H1 (cell line): ENCODE data around the gene CDYL2. TPM values are rescaled to one million over a fixed set of nuclear protein-coding genes. Genes with fewer than 3 reads are reported as not detected.

Source experiments
- CTCF ChIA-PET: fragments of 300-600 bp; sonication (Branson Sonifier 250); formaldehyde crosslinking; loops from one replicate; lab custom pipeline; 2021; ENCODE audit not compliant: partially characterized antibody; lab: Charles Lee
- POLR2A ChIA-PET: fragments of 300-600 bp; sonication (Branson Sonifier 250); formaldehyde crosslinking; loops from one replicate; lab custom pipeline; 2021; ENCODE audit warnings: inconsistent platforms; ENCODE audit not compliant: partially characterized antibody; lab: Charles Lee
- DNase-seq, 2 experiments: peaks; one replicate each; pipeline versions ENCODE4 v3.0.0 to v3.0.0-alpha.2; 2010 to 2022; ENCODE audit warnings: low spot score in 2 of 2, low read depth in 1 of 2, mixed read lengths in 1 of 2
- FAIRE-seq: peaks from 2 replicates; lab custom pipeline; 2011; peaks lifted over from hg19 to GRCh38; lab: Jason Lieb, UNC
- H2AFZ ChIP-seq: 2 replicates; pipeline ENCODE4 v1.8.1; 2012; ENCODE audit warnings: low read length, inconsistent platforms
- H2AK5ac ChIP-seq: 2 replicates; pipeline ENCODE4 v1.6.1; 2013; ENCODE audit warnings: low read depth, low read length
- H2BK120ac ChIP-seq: replicated peaks from 2 replicates; pipeline ENCODE3; 2013; ENCODE audit warnings: low read depth, low read length, inconsistent platforms
- H2BK12ac ChIP-seq: 2 replicates; pipeline ENCODE4 v1.6.1; 2013; ENCODE audit warnings: low read depth, low read length
- H2BK15ac ChIP-seq: 2 replicates; pipeline ENCODE4 v1.6.1; 2013; ENCODE audit warnings: low read length
- H2BK20ac ChIP-seq: 2 replicates; pipeline ENCODE4 v1.6.1; 2013; ENCODE audit warnings: low read length
- H2BK5ac ChIP-seq: 2 replicates; pipeline ENCODE4 v1.6.1; 2013; ENCODE audit warnings: low read depth, low read length
- H3K14ac ChIP-seq: 2 replicates; pipeline ENCODE4 v1.6.1; 2013; ENCODE audit warnings: inconsistent platforms; ENCODE audit not compliant: insufficient read length
- H3K18ac ChIP-seq: 2 replicates; pipeline ENCODE4 v1.6.1; 2013; ENCODE audit warnings: low read length; ENCODE audit errors: extremely low read depth
- H3K23ac ChIP-seq: 2 replicates; pipeline ENCODE4 v1.6.1; 2013; ENCODE audit warnings: inconsistent platforms; ENCODE audit not compliant: insufficient read length
- H3K23me2 ChIP-seq: 2 replicates; pipeline ENCODE4 v1.6.1; 2013; ENCODE audit warnings: low read depth, low read length
- H3K27ac ChIP-seq: 2 replicates; pipeline ENCODE4 v1.6.1; 2011; ENCODE audit warnings: low read depth, low read length, inconsistent platforms
- H3K27me3 ChIP-seq, 4 experiments: replicated peaks in 1 of 4; 1 replicate in 1 of 4; 2 replicates in 3 of 4; pipeline versions ENCODE4 v1.6.1 to v1.8.1; 2011 to 2013; ENCODE audit warnings: low read length in 3 of 4, mild to moderate bottlenecking in 3 of 4, inconsistent platforms in 2 of 4, mixed read lengths in 2 of 4, moderate library complexity in 1 of 4; ENCODE audit not compliant: control insufficient read depth in 3 of 4, insufficient read depth in 3 of 4; ENCODE audit errors: extremely low read depth in 1 of 4
- H3K36me3 ChIP-seq, 4 experiments: 2 replicates each; pipeline versions ENCODE4 v1.6.1 to v1.8.1; 2011 to 2013; ENCODE audit warnings: mild to moderate bottlenecking in 4 of 4, low read length in 3 of 4, moderate library complexity in 2 of 4, control low read depth in 1 of 4, inconsistent platforms in 1 of 4; ENCODE audit not compliant: insufficient read depth in 4 of 4, control insufficient read depth in 2 of 4
- H3K4ac ChIP-seq: replicated peaks from 2 replicates; pipeline ENCODE3; 2013; ENCODE audit warnings: low read length, low read depth, mixed read lengths, inconsistent platforms; ENCODE audit not compliant: insufficient read length
- H3K4me1 ChIP-seq, 4 experiments: replicated peaks in 1 of 4; 1 replicate in 1 of 4; 2 replicates in 3 of 4; pipeline versions ENCODE4 v1.6.1 to v1.8.1; 2011 to 2013; ENCODE audit warnings: low read length in 3 of 4, inconsistent platforms in 2 of 4, mixed read lengths in 1 of 4; ENCODE audit not compliant: insufficient read depth in 4 of 4, control insufficient read depth in 3 of 4
- H3K4me2 ChIP-seq, 2 experiments: 2 replicates each; pipeline versions ENCODE4 v1.6.1 to v1.8.1; 2011 to 2013; ENCODE audit warnings: low read depth in 2 of 2, low read length in 2 of 2, control low read depth in 1 of 2, inconsistent platforms in 1 of 2, mild to moderate bottlenecking in 1 of 2; ENCODE audit not compliant: insufficient read depth in 1 of 2
- H3K4me3 ChIP-seq, 4 experiments: fragments of 200-600, 300-600 bp in 1 of 4; sonication (generic), shearing (Covaris generic), sonication (Bioruptor Twin) in 1 of 4; 2 replicates each; pipeline versions ENCODE4 v1.5.1 to v1.8.1; 2011 to 2016; ENCODE audit warnings: low read length in 4 of 4, low read depth in 3 of 4, control low read depth in 2 of 4, inconsistent platforms in 2 of 4, mild to moderate bottlenecking in 2 of 4, mixed read lengths in 1 of 4, moderate library complexity in 1 of 4; ENCODE audit not compliant: insufficient read depth in 2 of 4; ENCODE audit errors: extremely low read depth in 1 of 4
- H3K56ac ChIP-seq: replicated peaks from 2 replicates; pipeline ENCODE3; 2013; ENCODE audit warnings: low read depth, mild to moderate bottlenecking, mixed read lengths, low read length, inconsistent platforms; ENCODE audit not compliant: insufficient read length
- H3K79me1 ChIP-seq: 2 replicates; pipeline ENCODE4 v1.6.1; 2013; ENCODE audit warnings: low read depth, low read length, control low read depth
- H3K79me2 ChIP-seq, 2 experiments: 2 replicates each; pipeline versions ENCODE4 v1.6.1 to v1.8.1; 2012 to 2013; ENCODE audit warnings: low read length in 2 of 2, mild to moderate bottlenecking in 2 of 2, inconsistent platforms in 1 of 2; ENCODE audit not compliant: insufficient read depth in 2 of 2, control insufficient read depth in 1 of 2
- H3K9ac ChIP-seq, 4 experiments: replicated peaks in 1 of 4; 1 replicate in 1 of 4; 2 replicates in 3 of 4; pipeline versions ENCODE4 v1.6.1 to v1.8.1; 2011 to 2013; ENCODE audit warnings: low read depth in 3 of 4, low read length in 3 of 4, control low read depth in 2 of 4, mild to moderate bottlenecking in 2 of 4, moderate library complexity in 2 of 4, inconsistent platforms in 1 of 4; ENCODE audit errors: extremely low read depth in 1 of 4
- H3K9me3 ChIP-seq, 2 experiments: 2 replicates each; pipeline versions ENCODE4 v1.6.1 to v1.8.1; 2012 to 2013; ENCODE audit warnings: mild to moderate bottlenecking in 2 of 2, moderate library complexity in 2 of 2, control low read depth in 1 of 2, inconsistent platforms in 1 of 2, low read depth in 1 of 2, low read length in 1 of 2, mixed read lengths in 1 of 2; ENCODE audit not compliant: insufficient read depth in 2 of 2
- H4K20me1 ChIP-seq, 2 experiments: replicated peaks in 1 of 2; 2 replicates each; pipeline versions ENCODE3 to v1.8.1; 2011 to 2013; ENCODE audit warnings: inconsistent platforms in 2 of 2, low read length in 2 of 2, mild to moderate bottlenecking in 1 of 2; ENCODE audit not compliant: insufficient read depth in 2 of 2, control insufficient read depth in 1 of 2
- H4K5ac ChIP-seq: 2 replicates; pipeline ENCODE4 v1.6.1; 2013; ENCODE audit warnings: low read length, low read depth, mixed read lengths, inconsistent platforms; ENCODE audit not compliant: insufficient read length
- H4K8ac ChIP-seq: 2 replicates; pipeline ENCODE4 v1.8.0; 2013; ENCODE audit warnings: mild to moderate bottlenecking, moderate library complexity, low read length, inconsistent platforms; ENCODE audit not compliant: insufficient read depth; ENCODE audit errors: extremely low read depth
- H4K91ac ChIP-seq: replicated peaks from 2 replicates; pipeline ENCODE3; 2013; ENCODE audit warnings: low read length, mixed read lengths, inconsistent platforms; ENCODE audit not compliant: insufficient read length
- JUND ChIP-seq: IDR thresholded peaks from 2 replicates; pipeline ENCODE4 v1.6.1; 2011; ENCODE audit warnings: mild to moderate bottlenecking, improper control_type of control experiment, low read length
- KDM1A ChIP-seq: fragments of 200-600, 300-600 bp; sonication (generic); IDR thresholded peaks from 2 replicates; pipeline ENCODE4 v1.7.1; 2016; ENCODE audit warnings: mild to moderate bottlenecking, low read length, borderline replicate concordance
- MAX ChIP-seq: IDR thresholded peaks from 2 replicates; pipeline ENCODE4 v1.6.1; 2012; ENCODE audit warnings: inconsistent platforms
- NRF1 ChIP-seq: IDR thresholded peaks from 2 replicates; pipeline ENCODE4 v1.6.1; 2011; ENCODE audit warnings: mild to moderate bottlenecking, low read depth, low read length, improper control_type of control experiment
- SP4 ChIP-seq: IDR thresholded peaks from 2 replicates; pipeline ENCODE4 v1.6.1; 2012; ENCODE audit warnings: low read length, inconsistent platforms
- TAF1 ChIP-seq: IDR thresholded peaks from 2 replicates; pipeline ENCODE4 v1.6.1; 2011; ENCODE audit warnings: mild to moderate bottlenecking, low read depth, low read length
- TEAD4 ChIP-seq: IDR thresholded peaks from 2 replicates; pipeline ENCODE4 v1.6.1; 2012; ENCODE audit warnings: low read depth, low read length, inconsistent platforms, mixed read lengths
- WGBS, 2 experiments: shearing (Covaris generic) in 1 of 2; methylation state at CpG; one replicate each; pipeline versions ENCODE4 v1.1.6 to v1.1.7; 2013 to 2015; ENCODE audit warnings: low lambda C conversion rate in 2 of 2, mixed read lengths in 2 of 2, inconsistent platforms in 1 of 2, low coverage in 1 of 2, missing lambda C conversion rate in 1 of 2; ENCODE audit not compliant: insufficient replicate concordance in 2 of 2, insufficient coverage in 1 of 2, insufficient read length in 1 of 2; ENCODE audit errors: extremely low coverage in 1 of 2, missing lambda C conversion rate in 1 of 2; 5-methylcytosine and 5-hydroxymethylcytosine counted together
- polyA plus RNA-seq, 7 experiments: library from polyadenylated mRNA; depleted of rRNA in 3 of 7; stranded (reverse) in 5 of 7; unstranded in 2 of 7; fragments of >200 nt in 5 of 7; fragments of 200-250 nt in 2 of 7; gene quantifications; 1 replicate in 5 of 7; 2 replicates in 1 of 7; 4 replicates in 1 of 7; pipeline versions ENCODE4 v1.2.1 to v1.2.3, GENCODE V29; 2011 to 2013; ENCODE audit warnings: missing spikeins in 2 of 7, mixed read lengths in 2 of 7
- total RNA-seq: library from RNA; stranded (reverse); fragmentation: NEBNext Ultra II Directional; extraction: Animal tissue kit (Norgen Biotek cat#: 25700); gene quantifications from 2 replicates; pipeline ENCODE4 v1.2.1, GENCODE V29; 2021

CDYL2 gene
- total and polyA plus RNA-seq, 2 of the 8 experiments (the other 6 are each of a cell fraction or from before 2014, with no cell fraction given) = 0.33 to 5.3 TPM

GRCh38 chr16:80664226-80664625 lies 140.2 kb downstream of the CDYL2 start:
- H3K9ac ChIP-seq = no peak overlapping the region
- H3K27me3 ChIP-seq = no peaks in the 10 kb centered on the region
- H2AFZ ChIP-seq = no peak overlapping the region
- no peak overlapping the region for H4K91ac ChIP-seq
- no peaks in the 10 kb centered on the region; a peak in 2 of 7 replicates for H3K4me1 ChIP-seq
- H3K23ac ChIP-seq = no peak overlapping the region
- no peak overlapping the region for H3K4me2 ChIP-seq
- H3K18ac ChIP-seq = no peak overlapping the region
- H4K8ac ChIP-seq = no peak overlapping the region
- H2AK5ac ChIP-seq = no peak overlapping the region
- H2BK120ac ChIP-seq = no peak overlapping the region
- H3K23me2 ChIP-seq = no peaks in the 10 kb centered on the region
- no peak for FAIRE-seq
- H2BK12ac ChIP-seq = no peak overlapping the region
- 85% methylated on average over 10 of the region's 10 CpGs; no CpG with 5 or more reads in 1 of the 2 experiments for WGBS, 2 experiments
- H2BK15ac ChIP-seq = no peak overlapping the region
- CTCF ChIA-PET = interaction anchor here (0.8 kb wide), 1 partner anchor 137 kb away, joined by 4 read pairs; no protein-coding TSS in a partner anchor
- H4K5ac ChIP-seq = no peak overlapping the region
- no peak overlapping the region for H2BK5ac ChIP-seq
- no peak overlapping the region for H3K14ac ChIP-seq
- POLR2A ChIA-PET = no interaction called here
- no peak overlapping the region for H3K56ac ChIP-seq
- H3K79me1 ChIP-seq = no peaks in the 10 kb centered on the region
- H3K79me2 ChIP-seq = no peaks in the 10 kb centered on the region
- H3K4me3 ChIP-seq = no peak overlapping the region
- H3K27ac ChIP-seq = no peak overlapping the region
- H4K20me1 ChIP-seq = no peaks in the 10 kb centered on the region
- H3K36me3 ChIP-seq = no peaks in the 10 kb centered on the region
- H3K4ac ChIP-seq = no peak overlapping the region
- TF ChIP-seq TAF1 (no peak), NRF1 (no peak), JUND (no peak), TEAD4 (no peak), KDM1A (no peak), SP4 (no peak), MAX (no peak)
- H2BK20ac ChIP-seq = no peak overlapping the region
- peaks cover 22 to 43% of the 10 kb centered on the region in 2 experiments; a peak in 3 of 4 replicates for H3K9me3 ChIP-seq
- no peak for DNase-seq
